MCF 10A (cell line): ENCODE measurements around the gene TNFSF9. TPM values are rescaled to one million over a fixed set of nuclear protein-coding genes. Genes with fewer than 3 reads are reported as not detected.

Experiments
- BruUV-seq: library from RNA; stranded (reverse); fragments of 400-500 nt; replicated peaks from 2 replicates; lab custom pipeline; 2021; lab: Mats Ljungman, UMichigan
- CTCF ChIA-PET: fragments of 300-600 bp; sonication (Branson Sonifier 250); formaldehyde crosslinking; extraction: SDS; loops from one replicate; lab custom pipeline; 2021; ENCODE audit warnings: antibody characterized with exemption, inconsistent platforms; lab: Yijun Ruan, JAX
- POLR2A ChIA-PET: fragments of 300-600, 350-650 bp; sonication (Branson Sonifier 250); formaldehyde crosslinking; extraction: SDS; loops from one replicate; lab custom pipeline; 2020; ENCODE audit warnings: antibody characterized with exemption, inconsistent platforms; lab: Yijun Ruan, JAX
- DNase-seq: peaks from one replicate; pipeline ENCODE4 v3.0.0-alpha.2; 2018; ENCODE audit not compliant: unreplicated experiment
- H3K27ac Mint-ChIP-seq: one replicate; pipeline ENCODE4 v1.8.0; 2022; ENCODE audit warnings: mild to moderate bottlenecking, low read depth, mixed read lengths; ENCODE audit not compliant: unreplicated experiment
- H3K27me3 Mint-ChIP-seq: one replicate; pipeline ENCODE4 v1.8.0; 2022; ENCODE audit warnings: mixed read lengths; ENCODE audit not compliant: insufficient read depth, unreplicated experiment
- H3K36me3 Mint-ChIP-seq: one replicate; pipeline ENCODE4 v1.8.0; 2022; ENCODE audit warnings: mild to moderate bottlenecking, moderate library complexity, mixed read lengths; ENCODE audit not compliant: insufficient read depth, unreplicated experiment
- H3K4me1 Mint-ChIP-seq: one replicate; pipeline ENCODE4 v1.8.0; 2022; ENCODE audit warnings: mixed read lengths; ENCODE audit not compliant: insufficient read depth, unreplicated experiment
- H3K4me3 Mint-ChIP-seq: one replicate; pipeline ENCODE4 v1.8.0; 2022; ENCODE audit warnings: mild to moderate bottlenecking, moderate library complexity, mixed read lengths; ENCODE audit not compliant: unreplicated experiment
- H3K9me3 Mint-ChIP-seq: one replicate; pipeline ENCODE4 v1.8.0; 2022; ENCODE audit warnings: mixed read lengths; ENCODE audit not compliant: unreplicated experiment
- intact Hi-C: fragments of 100-400 bp; cut with micrococcal nuclease; formaldehyde crosslinking; loops from 2 replicates; pipeline ENCODE4 v1.14.1; 2022
- total RNA-seq: library from RNA; stranded (reverse); gene quantifications from 2 replicates; pipeline ENCODE4 v1.2.3, GENCODE V29; 2022
- TF ChIP-seq, protein P1 (sequence below): fragments of 200-600 bp; IDR thresholded peaks from one replicate; pipeline ENCODE4 v1.8.0; 2022; ENCODE audit warnings: antibody characterized with exemption, mild to moderate bottlenecking; ENCODE audit not compliant: unreplicated experiment

TNFSF9 gene
- total RNA-seq, 1 experiment from 2014 or later: 6.2 TPM

GRCh38 chr19:6533746-6534418, 3.1 kb downstream of the TNFSF9 start:
- intact Hi-C loops: no loop called here
- Mint-ChIP-seq H3K4me1 (peaks cover 41% of the 10 kb centered on the region), H3K36me3 (peaks cover 40% of the 10 kb centered on the region), H3K9me3 (no peaks in the 10 kb centered on the region), H3K4me3 (peak overlapping the region; percentile 35), H3K27ac (peak overlapping the region; percentile 65), H3K27me3 (no peaks in the 10 kb centered on the region)
- POLR2A ChIA-PET: interaction anchor here (0.7 kb wide), 1 partner anchor 579 kb away, joined by 3 read pairs; no protein-coding TSS in a partner anchor
- DNase-seq: no peak
- no TSS peak for BruUV-seq
- CTCF ChIA-PET: interaction anchor here (0.6 kb wide), 1 partner anchor 97 kb away, joined by 4 read pairs; no protein-coding TSS in a partner anchor
- TF ChIP-seq, protein P1, sequence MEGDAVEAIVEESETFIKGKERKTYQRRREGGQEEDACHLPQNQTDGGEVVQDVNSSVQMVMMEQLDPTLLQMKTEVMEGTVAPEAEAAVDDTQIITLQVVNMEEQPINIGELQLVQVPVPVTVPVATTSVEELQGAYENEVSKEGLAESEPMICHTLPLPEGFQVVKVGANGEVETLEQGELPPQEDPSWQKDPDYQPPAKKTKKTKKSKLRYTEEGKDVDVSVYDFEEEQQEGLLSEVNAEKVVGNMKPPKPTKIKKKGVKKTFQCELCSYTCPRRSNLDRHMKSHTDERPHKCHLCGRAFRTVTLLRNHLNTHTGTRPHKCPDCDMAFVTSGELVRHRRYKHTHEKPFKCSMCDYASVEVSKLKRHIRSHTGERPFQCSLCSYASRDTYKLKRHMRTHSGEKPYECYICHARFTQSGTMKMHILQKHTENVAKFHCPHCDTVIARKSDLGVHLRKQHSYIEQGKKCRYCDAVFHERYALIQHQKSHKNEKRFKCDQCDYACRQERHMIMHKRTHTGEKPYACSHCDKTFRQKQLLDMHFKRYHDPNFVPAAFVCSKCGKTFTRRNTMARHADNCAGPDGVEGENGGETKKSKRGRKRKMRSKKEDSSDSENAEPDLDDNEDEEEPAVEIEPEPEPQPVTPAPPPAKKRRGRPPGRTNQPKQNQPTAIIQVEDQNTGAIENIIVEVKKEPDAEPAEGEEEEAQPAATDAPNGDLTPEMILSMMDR: no peak

- TF ChIP-seq, protein P1: no peak
- no peaks in the 10 kb centered on the region for H3K9me3 Mint-ChIP-seq
- no peak overlapping the region for H3K4me3 Mint-ChIP-seq
- peaks cover 35% of the 10 kb centered on the region for H3K4me1 Mint-ChIP-seq
- BruUV-seq: no TSS peak
- DNase-seq: no peak
- peaks cover 40% of the 10 kb centered on the region for H3K36me3 Mint-ChIP-seq
- no peak overlapping the region for H3K27ac Mint-ChIP-seq
- intact Hi-C loops: loop anchor here (5.0 kb wide), 1 partner anchor 43 kb away; no protein-coding TSS in a partner anchor
- ChIA-PET CTCF (interaction anchor here (0.8 kb wide), 1 partner anchor 18 kb away, joined by 3 read pairs; no protein-coding TSS in a partner anchor), POLR2A (interaction anchor here (0.6 to 0.7 kb wide), 3 partner anchors 11 to 580 kb away, joined by 3 read pairs; no protein-coding TSS in a partner anchor)
- no peaks in the 10 kb centered on the region for H3K27me3 Mint-ChIP-seq
Measured at GRCh38 chr19:6534451-6535093, 3.7 kb downstream of the TNFSF9 start.

DNA sequence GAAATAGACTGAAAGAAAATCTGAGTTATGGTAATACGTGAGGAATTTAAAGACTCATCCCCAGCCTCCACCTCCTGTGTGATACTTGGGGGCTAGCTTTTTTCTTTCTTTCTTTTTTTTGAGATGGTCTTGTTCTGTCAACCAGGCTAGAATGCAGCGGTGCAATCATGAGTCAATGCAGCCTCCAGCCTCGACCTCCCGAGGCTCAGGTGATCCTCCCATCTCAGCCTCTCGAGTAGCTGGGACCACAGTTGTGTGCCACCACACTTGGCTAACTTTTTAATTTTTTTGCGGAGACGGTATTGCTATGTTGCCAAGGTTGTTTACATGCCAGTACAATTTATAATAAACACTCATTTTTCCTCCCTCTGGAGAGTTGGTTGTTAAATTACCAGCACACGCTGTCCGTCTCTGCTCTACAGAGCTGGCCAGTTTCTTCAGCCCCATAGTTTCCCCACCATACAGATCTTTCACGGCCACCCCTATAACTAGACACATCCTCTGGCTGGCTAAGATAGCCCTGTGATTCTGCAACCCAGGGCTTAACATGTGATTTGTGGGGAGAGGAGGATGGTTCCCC, 4.8 kb downstream of the TNFSF9 start:
- CTCF ChIA-PET: no interaction called here
- H3K36me3 Mint-ChIP-seq: peaks cover 40% of the 10 kb centered on the region
- no peak overlapping the region for H3K27ac Mint-ChIP-seq
- no peaks in the 10 kb centered on the region for H3K9me3 Mint-ChIP-seq
- peaks cover 25% of the 10 kb centered on the region for H3K4me1 Mint-ChIP-seq
- DNase-seq: no peak
- TF ChIP-seq, protein P1: no peak
- no peaks in the 10 kb centered on the region for H3K27me3 Mint-ChIP-seq
- POLR2A ChIA-PET: interaction anchor here (0.6 to 0.7 kb wide), 3 partner anchors 12 to 441 kb away, joined by 3 read pairs; no protein-coding TSS in a partner anchor
- intact Hi-C loops: loop anchor here (5.0 kb wide), 1 partner anchor 42 kb away; no protein-coding TSS in a partner anchor
- BruUV-seq: no TSS peak
- H3K4me3 Mint-ChIP-seq: no peak overlapping the region
